GM23338 (cell line): Measurements from ENCODE around the gene GNB1. TPM values are rescaled to one million over a fixed set of nuclear protein-coding genes. Genes with fewer than 3 reads are reported as not detected.
A peak's percentile ranks its signal among the peaks of the same experiment; 100 is the strongest.

Source experiments
- ATAC-seq: fragments of 200-7000 bp; cut with Tn5 transposase; 3 replicates; pipeline ENCODE4 v1.9.1; 2020
- DNase-seq: peaks from one replicate; pipeline ENCODE4 v3.0.0-alpha.2; 2015; ENCODE audit warnings: low spot score
- H2AFZ ChIP-seq: fragments of 200-600 bp; sonication (generic); 2 replicates; pipeline ENCODE4 v1.8.0; 2016; ENCODE audit warnings: antibody characterized with exemption, mild to moderate bottlenecking, moderate library complexity
- H3F3A ChIP-seq: fragments of 200-600 bp; sonication (generic); replicated peaks from 2 replicates; pipeline ENCODE4 v1.8.0; 2017; ENCODE audit warnings: antibody characterized with exemption, mixed run types, low read depth
- H3K27ac ChIP-seq: fragments of 200-600 bp; sonication (generic); 2 replicates; pipeline ENCODE4 v1.6.1; 2016; ENCODE audit warnings: low read depth
- H3K27me3 ChIP-seq: fragments of 200-600 bp; sonication (generic); 2 replicates; pipeline ENCODE4 v1.8.0; 2016; ENCODE audit warnings: mild to moderate bottlenecking, mixed run types, moderate library complexity; ENCODE audit not compliant: insufficient read depth
- H3K36me3 ChIP-seq: fragments of 200-600 bp; sonication (generic); 2 replicates; pipeline ENCODE4 v1.8.0; 2016; ENCODE audit warnings: mild to moderate bottlenecking; ENCODE audit not compliant: insufficient read depth
- H3K4me1 ChIP-seq: fragments of 200-600 bp; sonication (generic); 2 replicates; pipeline ENCODE4 v1.8.0; 2016; ENCODE audit warnings: mild to moderate bottlenecking, moderate library complexity; ENCODE audit not compliant: insufficient read depth
- H3K4me2 ChIP-seq: fragments of 200-600 bp; sonication (generic); 2 replicates; pipeline ENCODE4 v1.7.1; 2017; ENCODE audit warnings: mixed run types
- H3K4me3 ChIP-seq: fragments of 200-600 bp; sonication (generic); 2 replicates; pipeline ENCODE4 v1.6.1; 2016; ENCODE audit warnings: mixed run types
- H3K79me2 ChIP-seq: fragments of 200-600 bp; sonication (generic); replicated peaks from 2 replicates; pipeline ENCODE4 v1.8.0; 2017; ENCODE audit warnings: mild to moderate bottlenecking; ENCODE audit not compliant: insufficient read depth
- H3K9me2 ChIP-seq: fragments of 200-600 bp; sonication (generic); 2 replicates; pipeline ENCODE4 v1.8.0; 2017; ENCODE audit not compliant: insufficient read depth
- H4K20me1 ChIP-seq: fragments of 200-600 bp; sonication (generic); replicated peaks from 2 replicates; pipeline ENCODE4 v1.8.0; 2017; ENCODE audit warnings: mild to moderate bottlenecking; ENCODE audit not compliant: insufficient read depth
- H3K27ac Mint-ChIP-seq: 2 replicates; pipeline ENCODE4 v1.8.0; 2020; ENCODE audit warnings: inconsistent platforms, mild to moderate bottlenecking, moderate library complexity, mixed read lengths
- H3K27me3 Mint-ChIP-seq: 3 replicates; pipeline ENCODE4 v1.8.0; 2022; ENCODE audit warnings: low read depth, mild to moderate bottlenecking, moderate library complexity, mixed read lengths, inconsistent platforms; ENCODE audit not compliant: insufficient read depth, poor library complexity
- H3K36me3 Mint-ChIP-seq: 3 replicates; pipeline ENCODE4 v1.8.0; 2021; ENCODE audit warnings: low read depth, mild to moderate bottlenecking, inconsistent platforms, moderate library complexity, mixed read lengths
- H3K4me1 Mint-ChIP-seq: 3 replicates; pipeline ENCODE4 v1.8.0; 2020; ENCODE audit warnings: mild to moderate bottlenecking, inconsistent platforms, mixed read lengths
- H3K4me3 Mint-ChIP-seq: 3 replicates; pipeline ENCODE4 v1.8.0; 2021; ENCODE audit warnings: moderate library complexity, mild to moderate bottlenecking, inconsistent platforms, mixed read lengths
- H3K9me3 Mint-ChIP-seq: 3 replicates; pipeline ENCODE4 v1.8.0; 2020; ENCODE audit warnings: moderate library complexity, mild to moderate bottlenecking, inconsistent platforms, mixed read lengths
- CREB1 ChIP-seq: fragments of 250-450 bp; sonication (Bioruptor Pico); IDR thresholded peaks from 2 replicates; pipeline ENCODE4 v1.5.0; 2020; ENCODE audit warnings: low read depth, mild to moderate bottlenecking, moderate library complexity
- JUNB ChIP-seq: IDR thresholded peaks from one replicate; pipeline ENCODE4 v1.6.1; 2016; ENCODE audit warnings: antibody characterized with exemption; ENCODE audit not compliant: unreplicated experiment
- NANOG ChIP-seq: IDR thresholded peaks from 2 replicates; pipeline ENCODE4 v1.6.1; 2016; ENCODE audit warnings: antibody characterized with exemption, borderline replicate concordance
- POLR2AphosphoS5 ChIP-seq: IDR thresholded peaks from 2 replicates; pipeline ENCODE4 v1.6.1; 2016; ENCODE audit warnings: antibody characterized with exemption, low read depth
- polyA plus RNA-seq: library from polyadenylated mRNA; unstranded; fragments of >200 nt; fragmentation: Nextera tagmentation; extraction: Ambion mirVana; gene quantifications from 2 replicates; pipeline ENCODE4 v1.2.1, GENCODE V29; 2016
- total RNA-seq: library from RNA; depleted of rRNA; stranded (reverse); fragments of >200 nt; shearing (Covaris generic); gene quantifications from 2 replicates; pipeline ENCODE4 v1.2.3, GENCODE V29; 2014
- TF ChIP-seq, protein P1 (sequence below): fragments of 250-450 bp; sonication (Bioruptor Pico); IDR thresholded peaks from 2 replicates; pipeline ENCODE4 v1.5.0; 2020; ENCODE audit warnings: mild to moderate bottlenecking, moderate library complexity
- TF ChIP-seq, protein P2 (sequence below), 2 experiments: fragments of 200-600 bp in 1 of 2; sonication (generic) in 1 of 2; conservative IDR thresholded peaks; 2 replicates each; pipeline versions ENCODE4 v1.5.1 to v1.6.1; 2016 to 2017; ENCODE audit warnings: antibody characterized with exemption in 2 of 2, low read depth in 2 of 2, mild to moderate bottlenecking in 2 of 2, moderate library complexity in 1 of 2

GNB1 gene
- total and polyA plus RNA-seq, 2 experiments from 2014 or later: 65.4 to 138 TPM

DNA sequence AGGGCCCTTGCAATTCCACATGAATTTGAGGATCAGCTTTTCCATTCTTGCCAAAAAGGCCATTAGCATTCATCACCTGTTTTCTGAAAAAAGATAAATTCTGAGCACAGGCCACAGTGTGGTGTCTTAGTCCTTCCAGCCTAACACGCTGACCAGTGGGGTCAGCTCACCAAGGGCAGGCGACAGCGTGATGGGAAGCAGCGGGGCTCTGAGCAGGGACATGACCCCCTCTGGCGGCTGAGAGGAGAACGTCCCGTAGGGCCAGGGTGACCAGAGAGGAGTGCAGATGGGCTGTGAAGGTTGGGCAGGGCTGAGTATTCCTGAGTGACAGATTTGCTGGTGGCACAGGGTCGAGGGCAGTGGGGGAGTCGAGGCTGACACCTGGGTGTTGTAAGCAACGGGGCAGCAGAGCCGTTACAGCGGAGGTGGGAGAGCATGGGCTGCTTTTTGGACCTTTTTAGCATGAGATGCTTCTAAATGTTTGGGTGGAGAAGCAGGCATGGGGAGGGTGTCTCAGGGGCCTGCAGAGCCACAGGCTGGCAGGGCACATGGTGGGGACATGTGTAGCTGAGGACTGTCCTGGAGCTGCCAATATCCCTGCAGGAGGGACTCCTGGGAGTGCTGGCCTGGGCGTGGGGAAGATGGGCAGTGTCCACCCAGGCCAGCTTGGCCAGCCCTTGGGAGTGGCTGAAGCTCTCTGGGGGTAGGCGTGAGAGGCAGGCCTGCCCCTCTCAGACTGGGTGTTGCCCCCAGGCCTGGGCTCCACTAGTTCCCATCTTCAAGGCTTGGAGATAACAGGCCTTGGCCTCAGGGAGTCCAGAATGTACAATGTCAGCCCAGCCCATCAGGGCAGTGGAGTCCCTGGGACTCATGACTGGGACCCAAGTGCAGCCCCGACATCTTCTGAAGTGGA, 15.6 kb upstream of the GNB1 start:
- Histone ChIP-seq H3K4me2 (no peak overlapping the region), H4K20me1 (no peaks in the 10 kb centered on the region), H3K9me2 (no peaks in the 10 kb centered on the region), H3K27me3 (no peaks in the 10 kb centered on the region), H3K4me3 (no peak overlapping the region), H2AFZ (no peak overlapping the region), H3K4me1 (peaks cover 5% of the 10 kb centered on the region; the same call in 1 of the 2 replicates), H3K79me2 (no peaks in the 10 kb centered on the region), H3K27ac (no peak overlapping the region), H3F3A (0 out of 2 replicates have a peak, but pooled peaks cover 2% of the 10 kb centered on the region), H3K36me3 (no peaks in the 10 kb centered on the region)
- Mint-ChIP-seq H3K4me3 (peak overlapping the region; percentile 1; the same call in 1 of the 3 replicates), H3K9me3 (no peaks in the 10 kb centered on the region), H3K36me3 (no peaks in the 10 kb centered on the region; the same call in 1 of the 3 replicates), H3K4me1 (peaks cover 14% of the 10 kb centered on the region), H3K27me3 (peaks cover 11% of the 10 kb centered on the region), H3K27ac (no peak overlapping the region)
- TF ChIP-seq CREB1 (CRISPR knock-in tag): 0 out of 2 replicates have a peak, but pooled peaks have one; percentile 19
- TF ChIP-seq, protein P1, sequence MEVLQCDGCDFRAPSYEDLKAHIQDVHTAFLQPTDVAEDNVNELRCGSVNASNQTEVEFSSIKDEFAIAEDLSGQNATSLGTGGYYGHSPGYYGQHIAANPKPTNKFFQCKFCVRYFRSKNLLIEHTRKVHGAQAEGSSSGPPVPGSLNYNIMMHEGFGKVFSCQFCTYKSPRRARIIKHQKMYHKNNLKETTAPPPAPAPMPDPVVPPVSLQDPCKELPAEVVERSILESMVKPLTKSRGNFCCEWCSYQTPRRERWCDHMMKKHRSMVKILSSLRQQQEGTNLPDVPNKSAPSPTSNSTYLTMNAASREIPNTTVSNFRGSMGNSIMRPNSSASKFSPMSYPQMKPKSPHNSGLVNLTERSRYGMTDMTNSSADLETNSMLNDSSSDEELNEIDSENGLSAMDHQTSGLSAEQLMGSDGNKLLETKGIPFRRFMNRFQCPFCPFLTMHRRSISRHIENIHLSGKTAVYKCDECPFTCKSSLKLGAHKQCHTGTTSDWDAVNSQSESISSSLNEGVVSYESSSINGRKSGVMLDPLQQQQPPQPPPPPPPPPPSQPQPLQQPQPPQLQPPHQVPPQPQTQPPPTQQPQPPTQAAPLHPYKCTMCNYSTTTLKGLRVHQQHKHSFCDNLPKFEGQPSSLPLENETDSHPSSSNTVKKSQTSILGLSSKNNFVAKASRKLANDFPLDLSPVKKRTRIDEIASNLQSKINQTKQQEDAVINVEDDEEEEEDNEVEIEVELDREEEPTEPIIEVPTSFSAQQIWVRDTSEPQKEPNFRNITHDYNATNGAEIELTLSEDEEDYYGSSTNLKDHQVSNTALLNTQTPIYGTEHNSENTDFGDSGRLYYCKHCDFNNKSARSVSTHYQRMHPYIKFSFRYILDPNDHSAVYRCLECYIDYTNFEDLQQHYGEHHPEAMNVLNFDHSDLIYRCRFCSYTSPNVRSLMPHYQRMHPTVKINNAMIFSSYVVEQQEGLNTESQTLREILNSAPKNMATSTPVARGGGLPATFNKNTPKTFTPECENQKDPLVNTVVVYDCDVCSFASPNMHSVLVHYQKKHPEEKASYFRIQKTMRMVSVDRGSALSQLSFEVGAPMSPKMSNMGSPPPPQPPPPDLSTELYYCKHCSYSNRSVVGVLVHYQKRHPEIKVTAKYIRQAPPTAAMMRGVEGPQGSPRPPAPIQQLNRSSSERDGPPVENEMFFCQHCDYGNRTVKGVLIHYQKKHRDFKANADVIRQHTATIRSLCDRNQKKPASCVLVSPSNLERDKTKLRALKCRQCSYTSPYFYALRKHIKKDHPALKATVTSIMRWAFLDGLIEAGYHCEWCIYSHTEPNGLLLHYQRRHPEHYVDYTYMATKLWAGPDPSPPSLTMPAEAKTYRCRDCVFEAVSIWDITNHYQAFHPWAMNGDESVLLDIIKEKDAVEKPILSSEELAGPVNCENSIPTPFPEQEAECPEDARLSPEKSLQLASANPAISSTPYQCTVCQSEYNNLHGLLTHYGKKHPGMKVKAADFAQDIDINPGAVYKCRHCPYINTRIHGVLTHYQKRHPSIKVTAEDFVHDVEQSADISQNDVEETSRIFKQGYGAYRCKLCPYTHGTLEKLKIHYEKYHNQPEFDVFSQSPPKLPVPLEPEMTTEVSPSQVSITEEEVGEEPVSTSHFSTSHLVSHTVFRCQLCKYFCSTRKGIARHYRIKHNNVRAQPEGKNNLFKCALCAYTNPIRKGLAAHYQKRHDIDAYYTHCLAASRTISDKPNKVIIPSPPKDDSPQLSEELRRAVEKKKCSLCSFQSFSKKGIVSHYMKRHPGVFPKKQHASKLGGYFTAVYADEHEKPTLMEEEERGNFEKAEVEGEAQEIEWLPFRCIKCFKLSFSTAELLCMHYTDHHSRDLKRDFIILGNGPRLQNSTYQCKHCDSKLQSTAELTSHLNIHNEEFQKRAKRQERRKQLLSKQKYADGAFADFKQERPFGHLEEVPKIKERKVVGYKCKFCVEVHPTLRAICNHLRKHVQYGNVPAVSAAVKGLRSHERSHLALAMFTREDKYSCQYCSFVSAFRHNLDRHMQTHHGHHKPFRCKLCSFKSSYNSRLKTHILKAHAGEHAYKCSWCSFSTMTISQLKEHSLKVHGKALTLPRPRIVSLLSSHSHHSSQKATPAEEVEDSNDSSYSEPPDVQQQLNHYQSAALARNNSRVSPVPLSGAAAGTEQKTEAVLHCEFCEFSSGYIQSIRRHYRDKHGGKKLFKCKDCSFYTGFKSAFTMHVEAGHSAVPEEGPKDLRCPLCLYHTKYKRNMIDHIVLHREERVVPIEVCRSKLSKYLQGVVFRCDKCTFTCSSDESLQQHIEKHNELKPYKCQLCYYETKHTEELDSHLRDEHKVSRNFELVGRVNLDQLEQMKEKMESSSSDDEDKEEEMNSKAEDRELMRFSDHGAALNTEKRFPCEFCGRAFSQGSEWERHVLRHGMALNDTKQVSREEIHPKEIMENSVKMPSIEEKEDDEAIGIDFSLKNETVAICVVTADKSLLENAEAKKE (CRISPR knock-in tag): no peak
- no peak; the same call in 1 of the 2 replicates for TF ChIP-seq POLR2AphosphoS5
- no peak for TF ChIP-seq JUNB
- TF ChIP-seq, protein P2, sequence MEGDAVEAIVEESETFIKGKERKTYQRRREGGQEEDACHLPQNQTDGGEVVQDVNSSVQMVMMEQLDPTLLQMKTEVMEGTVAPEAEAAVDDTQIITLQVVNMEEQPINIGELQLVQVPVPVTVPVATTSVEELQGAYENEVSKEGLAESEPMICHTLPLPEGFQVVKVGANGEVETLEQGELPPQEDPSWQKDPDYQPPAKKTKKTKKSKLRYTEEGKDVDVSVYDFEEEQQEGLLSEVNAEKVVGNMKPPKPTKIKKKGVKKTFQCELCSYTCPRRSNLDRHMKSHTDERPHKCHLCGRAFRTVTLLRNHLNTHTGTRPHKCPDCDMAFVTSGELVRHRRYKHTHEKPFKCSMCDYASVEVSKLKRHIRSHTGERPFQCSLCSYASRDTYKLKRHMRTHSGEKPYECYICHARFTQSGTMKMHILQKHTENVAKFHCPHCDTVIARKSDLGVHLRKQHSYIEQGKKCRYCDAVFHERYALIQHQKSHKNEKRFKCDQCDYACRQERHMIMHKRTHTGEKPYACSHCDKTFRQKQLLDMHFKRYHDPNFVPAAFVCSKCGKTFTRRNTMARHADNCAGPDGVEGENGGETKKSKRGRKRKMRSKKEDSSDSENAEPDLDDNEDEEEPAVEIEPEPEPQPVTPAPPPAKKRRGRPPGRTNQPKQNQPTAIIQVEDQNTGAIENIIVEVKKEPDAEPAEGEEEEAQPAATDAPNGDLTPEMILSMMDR (conservative IDR thresholded peaks at IDR 0.05; ENCODE audit: low read depth in 2 of 2): peak; percentile 92 to 99
- no peak for TF ChIP-seq NANOG
- ATAC-seq: peak; percentile 60
- peak; percentile 92 for DNase-seq
